DMS 273 treated with DMSO at 0.1 percent for 48 hours (cell line): ENCODE measurements around the gene TBC1D1.

Experiments used
- DNase-seq: peaks from one replicate; lab custom pipeline; 2025; lab: John Stamatoyannopoulos, UW

Gene TBC1D1

GRCh38 chr4:37924946-37925345, 34.1 kb downstream of the TBC1D1 start:
- no peak for DNase-seq

GRCh38 chr4:37927434-37927833, 36.5 kb downstream of the TBC1D1 start:
- no peak for DNase-seq

GRCh38 chr4:37928426-37929416, 37.8 kb downstream of the TBC1D1 start:
- no peak for DNase-seq

GRCh38 chr4:37934096-37934495, 43.2 kb downstream of the TBC1D1 start:
- DNase-seq = no peak

GRCh38 chr4:37934609-37935008, 43.7 kb downstream of the TBC1D1 start:
- DNase-seq = no peak

DNA sequence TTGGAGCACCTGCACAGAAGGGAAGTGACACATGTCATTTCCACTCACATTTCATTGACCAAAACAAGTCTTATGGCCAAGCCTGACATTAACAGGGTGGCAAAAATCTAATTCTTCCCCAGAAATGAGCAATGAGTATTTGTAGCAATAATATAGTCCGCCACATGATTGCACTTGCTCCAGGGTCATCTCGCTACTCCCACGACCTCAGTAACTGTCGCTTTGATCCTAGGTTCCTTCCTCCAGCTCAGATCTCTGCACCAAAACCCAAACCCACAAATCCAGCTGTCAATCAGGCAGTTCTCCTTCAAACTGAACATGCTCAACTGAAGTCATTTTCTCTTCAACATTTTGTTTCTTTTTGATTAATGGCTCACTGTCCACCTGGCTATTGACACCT, 44.1 kb downstream of the TBC1D1 start:
- no peak for DNase-seq

DNA sequence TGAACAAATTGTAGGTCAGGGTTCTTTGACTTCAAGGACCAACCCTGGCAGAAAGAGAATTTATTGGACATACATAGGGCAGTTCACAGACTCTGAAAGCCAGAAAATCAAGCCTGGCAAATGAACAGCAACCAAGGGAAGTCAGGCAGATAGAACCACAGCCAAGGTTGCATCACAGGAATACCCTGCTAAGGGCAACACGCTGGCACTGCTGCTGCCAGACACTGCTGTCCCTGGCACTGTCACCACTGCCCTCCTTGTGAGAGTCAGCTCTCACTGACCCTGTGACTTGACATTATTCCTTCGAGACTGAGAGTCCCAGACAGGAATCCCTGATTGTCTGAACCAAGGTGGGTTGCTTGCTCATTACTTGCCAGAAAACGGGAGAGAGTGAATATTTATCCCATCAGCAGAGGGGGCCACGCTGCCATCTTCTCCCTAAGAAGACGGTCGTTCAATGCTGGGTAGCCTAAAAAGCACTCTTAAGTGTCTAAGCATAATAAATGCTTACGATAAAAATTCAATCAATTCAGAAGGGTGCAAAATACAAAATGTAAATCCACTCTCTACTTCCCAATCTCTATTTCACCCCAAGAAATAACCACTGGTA, 46.1 kb downstream of the TBC1D1 start:
- DNase-seq = no peak

GRCh38 chr4:37938208-37938607, 47.3 kb downstream of the TBC1D1 start:
- no peak for DNase-seq

DNA sequence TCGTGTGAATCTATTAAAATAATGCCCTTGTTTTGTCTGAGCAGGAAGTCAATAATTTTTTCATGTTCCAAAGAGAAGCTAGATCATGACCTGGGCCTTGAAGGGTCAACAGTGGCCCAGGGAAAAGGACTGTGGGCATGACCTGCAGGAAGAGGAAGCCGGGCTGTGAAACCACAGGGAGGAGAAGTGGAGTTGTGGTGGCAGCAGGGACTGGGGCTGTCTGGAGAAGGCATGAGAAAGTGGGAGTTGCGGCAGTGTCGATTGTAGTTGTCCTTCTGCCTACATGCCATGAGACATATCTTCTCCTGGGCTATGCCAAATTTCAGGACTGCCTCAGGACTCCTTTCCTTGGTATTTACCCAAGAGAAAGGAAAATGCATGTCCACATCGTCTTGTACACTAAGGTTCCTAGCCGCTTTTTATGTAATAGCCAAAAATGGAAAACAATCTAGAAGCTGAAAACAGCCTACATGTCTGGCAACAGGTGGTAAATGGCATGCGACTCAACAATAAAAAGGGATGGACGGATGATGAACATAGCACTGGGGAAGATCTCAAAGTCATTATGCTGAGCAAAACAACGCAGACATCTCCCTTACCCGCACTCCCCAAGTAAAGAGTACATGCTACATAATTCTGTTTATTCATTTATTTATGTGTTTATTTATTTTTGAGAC, 55.8 kb downstream of the TBC1D1 start:
- no peak for DNase-seq

DNA sequence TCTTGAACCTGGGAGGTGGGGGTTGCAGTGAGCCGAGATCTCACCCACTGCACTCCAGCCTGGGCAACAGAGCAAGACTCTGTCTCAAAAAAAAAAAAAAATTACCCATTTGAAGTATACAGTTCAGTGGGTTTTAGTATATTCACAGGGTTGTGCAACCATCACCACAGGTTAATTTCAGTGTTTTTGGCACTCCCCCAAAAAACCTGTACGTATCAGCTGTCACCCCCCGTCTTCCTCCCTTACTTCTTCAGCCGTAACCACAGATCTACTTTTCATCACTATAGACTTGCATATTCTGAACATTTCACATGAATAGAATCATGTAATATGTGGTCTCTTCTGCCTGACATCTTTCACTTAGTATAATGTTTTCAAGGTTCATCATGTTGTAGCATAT, 57.7 kb downstream of the TBC1D1 start:
- no peak for DNase-seq

DNA sequence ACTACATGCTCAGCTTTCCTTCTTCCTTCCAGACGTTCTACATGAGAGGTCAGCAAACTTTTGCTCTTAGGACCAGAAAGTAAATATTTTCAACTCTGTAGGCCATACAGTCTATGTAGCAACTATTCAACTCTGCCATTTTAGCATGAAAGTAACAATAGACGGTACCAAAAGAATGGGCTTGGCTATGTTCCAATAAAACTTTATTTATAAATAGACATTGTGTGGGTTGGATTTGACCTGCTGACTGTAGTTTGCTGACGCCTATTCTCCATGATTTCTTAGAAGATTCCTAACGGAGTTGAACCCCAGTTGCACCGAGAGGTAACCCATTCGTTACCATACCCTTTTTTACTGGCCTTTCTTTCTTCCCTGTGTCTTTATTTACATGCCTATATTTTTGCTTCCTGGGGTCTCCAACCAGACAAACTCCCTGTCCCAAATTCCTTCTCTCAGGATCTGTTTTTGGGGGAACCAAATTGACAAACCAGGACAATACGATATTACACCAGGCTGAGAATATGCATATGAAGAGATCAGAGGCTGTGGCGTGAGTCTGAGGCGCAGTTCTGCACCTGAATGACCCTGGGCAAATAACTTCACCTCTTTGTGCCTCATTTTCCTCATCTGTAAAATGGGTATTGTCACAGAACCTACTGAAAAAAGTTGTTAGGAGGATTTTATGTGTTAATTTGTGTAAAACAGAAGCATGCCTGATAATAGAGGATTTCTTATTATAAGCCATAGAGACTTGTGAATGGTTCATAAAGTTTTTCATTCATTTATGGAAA, 58.9 kb downstream of the TBC1D1 start:
- DNase-seq = no peak

DNA sequence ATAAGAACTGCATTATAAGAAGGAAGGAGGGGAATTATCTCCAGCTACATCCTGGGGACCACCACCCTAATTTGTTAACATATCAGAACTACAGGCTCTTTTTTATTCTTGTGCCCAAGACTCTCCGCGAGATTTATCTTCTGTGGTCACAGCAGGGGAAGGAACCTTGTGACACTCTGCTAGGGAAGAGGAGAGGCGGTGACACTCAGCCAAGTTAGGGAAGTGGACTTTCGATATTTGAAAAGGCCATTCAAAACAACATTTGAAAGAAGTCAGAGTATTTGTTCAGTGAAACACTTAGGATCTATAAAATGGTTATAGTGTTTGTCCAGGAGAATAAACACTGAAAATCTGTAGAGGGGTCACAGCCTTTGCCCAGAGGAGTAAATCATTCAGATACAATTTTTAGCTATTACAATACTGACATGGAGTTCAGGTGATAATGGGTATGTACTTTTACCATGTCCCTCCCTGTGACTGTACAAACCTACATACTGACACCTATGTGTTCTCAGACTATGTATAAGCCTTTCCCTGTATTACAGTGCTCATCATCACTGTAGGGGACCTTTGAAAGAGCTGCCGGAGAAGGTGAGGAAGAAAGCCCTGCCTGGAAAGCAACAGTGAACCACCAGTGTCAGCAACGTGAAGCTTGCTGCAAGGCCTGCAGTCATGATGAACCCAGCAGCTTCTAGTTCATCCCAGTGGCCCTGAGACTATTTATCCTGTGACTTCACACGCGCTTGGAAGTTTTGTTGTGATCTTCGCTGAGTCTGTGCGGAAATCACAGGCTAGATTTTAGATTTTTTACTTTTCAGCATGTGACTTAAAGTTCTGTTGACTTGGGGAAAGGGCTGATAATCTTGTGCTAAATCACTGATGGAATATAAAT, 60.8 kb downstream of the TBC1D1 start:
- DNase-seq = no peak

- DNase-seq = no peak
These were observed 62.3 kb downstream of the TBC1D1 start for GRCh38 chr4:37953156-37953555.

DNA sequence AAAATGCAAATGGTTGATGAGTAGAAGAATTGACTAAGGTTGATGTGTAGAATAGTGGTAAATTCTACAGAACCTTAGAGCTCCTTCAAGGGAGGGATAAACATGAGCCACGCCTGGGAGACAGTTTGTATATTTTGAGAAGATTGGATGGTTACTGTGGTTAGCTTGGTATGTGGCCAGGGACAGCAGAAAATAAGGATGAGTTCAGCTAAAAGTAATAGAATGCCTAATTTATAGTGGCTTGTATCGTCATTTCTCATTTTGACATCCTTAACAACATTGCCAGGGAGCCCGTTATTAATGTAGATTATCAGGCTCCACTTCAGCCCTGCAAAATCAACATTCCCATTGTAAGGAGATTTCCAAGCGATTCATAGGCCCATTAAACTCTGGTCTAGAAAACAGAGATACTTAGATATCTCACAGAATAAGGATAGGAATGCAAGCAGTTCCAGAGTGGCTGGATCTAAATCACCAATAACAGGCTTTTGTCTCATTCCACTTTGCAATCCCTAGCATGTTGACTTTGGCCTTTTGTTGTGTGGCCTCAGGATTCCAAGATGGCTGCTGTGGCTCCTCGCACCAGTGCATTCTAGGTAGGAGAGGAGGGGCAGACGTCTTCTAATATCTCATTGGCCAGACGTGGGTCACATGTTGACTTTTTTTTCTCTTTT, 62.9 kb downstream of the TBC1D1 start:
- DNase-seq = no peak

DNA sequence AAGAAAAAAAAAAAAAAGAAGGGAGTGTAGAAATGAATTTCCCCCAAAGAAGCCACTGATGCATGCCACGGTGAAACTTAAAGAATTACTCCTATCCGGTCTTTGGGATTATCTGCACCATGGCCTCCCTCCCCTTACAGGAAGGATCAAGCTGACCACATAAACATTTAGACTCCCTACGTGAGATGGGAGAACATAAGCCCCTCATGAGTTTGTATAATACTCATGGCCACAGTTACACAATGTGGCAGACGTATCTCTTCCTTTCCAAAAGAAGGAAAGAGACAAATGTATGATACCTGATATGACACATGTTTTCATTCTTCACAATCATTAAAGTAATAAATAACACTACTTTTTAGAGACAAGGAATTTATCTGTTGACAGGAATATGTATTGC, 66.1 kb downstream of the TBC1D1 start:
- DNase-seq = no peak

DNA sequence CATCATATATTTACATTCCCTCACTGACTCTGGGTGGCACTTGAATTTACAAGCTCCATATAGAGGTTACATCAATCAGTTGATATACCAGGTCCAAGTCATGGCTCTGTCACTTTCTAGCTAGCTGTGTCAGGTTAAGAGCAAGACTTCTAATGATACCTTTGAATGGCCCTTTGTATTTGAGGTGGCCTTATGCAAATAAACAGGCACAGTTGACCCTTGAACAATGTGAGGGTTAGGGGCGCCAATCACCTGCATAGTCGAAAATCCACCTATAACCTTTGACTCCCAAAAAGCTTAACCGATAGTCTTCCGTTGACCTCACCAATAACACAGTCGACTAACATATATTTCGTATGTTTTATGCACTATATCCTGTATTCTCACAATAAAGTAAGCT, 68.0 kb downstream of the TBC1D1 start:
- no peak for DNase-seq

DNA sequence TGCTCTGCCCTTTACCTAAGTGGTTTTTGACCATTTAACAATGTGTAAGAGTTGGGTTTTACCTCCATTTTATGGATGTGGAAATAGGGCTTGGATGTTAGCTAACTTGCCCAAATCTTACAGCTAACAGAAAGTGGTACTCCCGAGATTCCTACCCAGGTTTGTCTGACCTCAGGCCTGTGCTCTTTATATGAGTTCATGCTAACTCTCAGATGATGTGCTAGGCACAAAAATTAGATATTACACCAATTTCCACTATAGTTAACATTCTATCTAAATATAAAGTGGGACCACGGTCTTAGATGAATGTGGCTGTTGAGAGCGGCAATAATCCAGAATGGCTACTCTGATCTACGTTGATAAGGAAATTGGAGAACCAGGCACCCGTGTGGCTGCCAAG, 69.2 kb downstream of the TBC1D1 start, which contains the start of gene PTTG2:
PTTG2 (plus strand) TSS at position 301 of the 400 bp plus-strand sequence; CDS start at position 338, 37 bp downstream.
- no peak for DNase-seq

DNA sequence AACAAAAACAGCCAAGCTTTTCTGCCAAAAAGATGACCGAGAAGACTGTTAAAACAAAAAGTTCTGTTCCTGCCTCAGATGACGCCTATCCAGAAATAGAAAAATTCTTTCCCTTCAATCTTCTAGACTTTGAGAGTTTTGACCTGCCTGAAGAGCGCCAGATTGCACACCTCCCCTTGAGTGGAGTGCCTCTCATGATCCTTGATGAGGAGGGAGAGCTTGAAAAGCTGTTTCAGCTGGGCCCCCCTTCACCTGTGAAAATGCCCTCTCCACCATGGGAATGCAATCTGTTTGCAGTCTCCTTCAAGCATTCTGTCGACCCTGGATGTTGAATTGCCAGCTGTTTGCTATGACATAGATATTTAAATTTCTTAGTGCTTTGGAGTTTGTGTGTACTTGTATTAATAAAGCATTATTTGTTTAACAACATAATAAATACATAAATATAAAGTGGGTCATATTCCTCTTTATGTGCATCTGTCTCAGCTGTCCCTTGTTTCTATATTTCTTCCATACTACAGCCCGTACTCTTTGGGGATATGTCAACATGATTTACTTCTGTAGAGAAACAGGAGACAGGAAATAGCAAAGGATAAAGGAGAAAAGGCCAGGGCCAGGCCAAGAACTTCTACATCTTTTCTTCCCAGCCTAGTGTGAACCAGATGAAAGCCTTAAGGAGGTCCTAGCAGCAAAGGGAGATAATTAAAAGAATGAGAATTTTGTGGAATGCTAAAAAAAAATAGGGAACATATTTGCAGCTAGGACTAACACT, 70.0 kb downstream of the TBC1D1 start:
- DNase-seq = no peak

- no peak for DNase-seq
These were observed 74.0 kb downstream of the TBC1D1 start for GRCh38 chr4:37964734-37965457.
